Nephron (organoid): ENCODE data around the gene TFG.

Source experiments
- H3K27ac Mint-ChIP-seq, 3 experiments: 2 replicates each; pipeline ENCODE4 v1.8.0; 2020; ENCODE audit warnings: mixed read lengths in 3 of 3, mild to moderate bottlenecking in 2 of 3, moderate library complexity in 1 of 3
- H3K27me3 Mint-ChIP-seq: 2 replicates; pipeline ENCODE4 v1.8.0; 2021; ENCODE audit warnings: low read depth, mild to moderate bottlenecking, moderate library complexity, mixed read lengths
- H3K36me3 Mint-ChIP-seq: 2 replicates; pipeline ENCODE4 v1.8.0; 2020; ENCODE audit warnings: low read depth, mixed read lengths
- H3K4me1 Mint-ChIP-seq: 2 replicates; pipeline ENCODE4 v1.8.0; 2020; ENCODE audit warnings: mixed read lengths
- H3K4me3 Mint-ChIP-seq, 3 experiments: 2 replicates each; pipeline ENCODE4 v1.8.0; 2020; ENCODE audit warnings: mild to moderate bottlenecking in 3 of 3, mixed read lengths in 3 of 3, moderate library complexity in 2 of 3
- H3K9me3 Mint-ChIP-seq: 2 replicates; pipeline ENCODE4 v1.8.0; 2020; ENCODE audit warnings: mixed read lengths
- TF ChIP-seq, protein P1 (sequence below), 3 experiments: fragments of 200-600 bp; sonication (generic); IDR thresholded peaks; one replicate each; pipeline ENCODE4 v1.5.0; 2021; ENCODE audit warnings: antibody characterized with exemption in 3 of 3; ENCODE audit not compliant: unreplicated experiment in 3 of 3

TFG gene

DNA sequence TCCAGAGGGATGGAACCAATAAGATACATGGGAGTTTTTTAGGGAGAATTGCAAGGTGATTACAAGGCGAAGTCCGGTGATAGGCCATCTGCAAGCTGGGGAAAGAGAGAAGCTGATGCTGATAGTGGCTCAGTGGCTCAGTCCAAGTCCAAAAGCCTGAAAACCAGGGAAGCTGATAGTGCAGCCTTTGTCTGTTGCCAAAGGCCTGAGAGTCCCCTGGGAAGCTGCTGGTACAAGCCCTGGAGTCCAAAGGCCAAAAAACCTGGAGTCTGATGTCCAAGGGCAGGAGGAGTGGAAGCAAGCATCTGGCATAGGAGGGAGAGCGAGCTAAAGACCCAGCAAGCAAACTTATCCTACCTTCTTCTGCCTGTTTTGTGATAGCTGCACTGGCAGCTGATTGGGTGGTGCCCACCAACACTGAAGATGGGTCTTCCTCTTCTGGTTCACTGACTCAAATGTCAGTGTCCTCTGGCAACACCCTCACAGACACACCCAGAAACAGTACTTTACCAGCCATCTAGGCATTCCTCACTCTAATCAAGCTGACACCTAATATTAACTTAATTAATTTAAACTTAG is 16.7 kb downstream of the TFG start:
- no peaks in the 10 kb centered on the region for H3K4me1 Mint-ChIP-seq
- no peak overlapping the region for H3K27ac Mint-ChIP-seq
- TF ChIP-seq, protein P1, sequence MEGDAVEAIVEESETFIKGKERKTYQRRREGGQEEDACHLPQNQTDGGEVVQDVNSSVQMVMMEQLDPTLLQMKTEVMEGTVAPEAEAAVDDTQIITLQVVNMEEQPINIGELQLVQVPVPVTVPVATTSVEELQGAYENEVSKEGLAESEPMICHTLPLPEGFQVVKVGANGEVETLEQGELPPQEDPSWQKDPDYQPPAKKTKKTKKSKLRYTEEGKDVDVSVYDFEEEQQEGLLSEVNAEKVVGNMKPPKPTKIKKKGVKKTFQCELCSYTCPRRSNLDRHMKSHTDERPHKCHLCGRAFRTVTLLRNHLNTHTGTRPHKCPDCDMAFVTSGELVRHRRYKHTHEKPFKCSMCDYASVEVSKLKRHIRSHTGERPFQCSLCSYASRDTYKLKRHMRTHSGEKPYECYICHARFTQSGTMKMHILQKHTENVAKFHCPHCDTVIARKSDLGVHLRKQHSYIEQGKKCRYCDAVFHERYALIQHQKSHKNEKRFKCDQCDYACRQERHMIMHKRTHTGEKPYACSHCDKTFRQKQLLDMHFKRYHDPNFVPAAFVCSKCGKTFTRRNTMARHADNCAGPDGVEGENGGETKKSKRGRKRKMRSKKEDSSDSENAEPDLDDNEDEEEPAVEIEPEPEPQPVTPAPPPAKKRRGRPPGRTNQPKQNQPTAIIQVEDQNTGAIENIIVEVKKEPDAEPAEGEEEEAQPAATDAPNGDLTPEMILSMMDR (IDR thresholded peaks at IDR 0.05; ENCODE audit: unreplicated experiment in 3 of 3), result no peak
- H3K27me3 Mint-ChIP-seq, result no peaks in the 10 kb centered on the region
- no peaks in the 10 kb centered on the region for H3K9me3 Mint-ChIP-seq
- no peak overlapping the region for H3K4me3 Mint-ChIP-seq
- H3K36me3 Mint-ChIP-seq, result peaks cover 70% of the 10 kb centered on the region

DNA sequence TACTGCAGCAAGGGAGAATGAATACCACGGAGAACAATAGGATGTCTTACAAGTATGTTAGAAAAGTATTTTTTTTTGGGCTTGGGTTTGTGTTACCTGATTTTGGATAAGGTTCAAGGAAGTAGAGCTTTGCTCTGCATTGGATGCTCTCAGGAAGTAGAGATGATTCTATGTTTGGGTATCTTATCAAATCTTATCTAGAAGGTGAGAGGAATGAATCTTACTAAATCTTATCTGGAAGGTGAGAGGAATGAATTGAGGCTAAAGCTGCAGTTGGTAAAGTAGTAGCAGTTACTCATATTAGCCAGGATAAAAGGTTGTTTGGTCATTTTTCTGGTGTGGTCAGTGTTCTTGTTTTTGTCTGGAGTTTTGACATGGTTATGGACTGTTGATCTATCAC is 17.4 kb downstream of the TFG start:
- H3K9me3 Mint-ChIP-seq, result no peaks in the 10 kb centered on the region
- no peak overlapping the region for H3K4me3 Mint-ChIP-seq
- no peak overlapping the region for H3K27ac Mint-ChIP-seq
- TF ChIP-seq, protein P1 (IDR thresholded peaks at IDR 0.05; ENCODE audit: unreplicated experiment in 3 of 3), result no peak
- H3K36me3 Mint-ChIP-seq, result peaks cover 63% of the 10 kb centered on the region
- H3K4me1 Mint-ChIP-seq, result no peaks in the 10 kb centered on the region
- H3K27me3 Mint-ChIP-seq, result no peaks in the 10 kb centered on the region

DNA sequence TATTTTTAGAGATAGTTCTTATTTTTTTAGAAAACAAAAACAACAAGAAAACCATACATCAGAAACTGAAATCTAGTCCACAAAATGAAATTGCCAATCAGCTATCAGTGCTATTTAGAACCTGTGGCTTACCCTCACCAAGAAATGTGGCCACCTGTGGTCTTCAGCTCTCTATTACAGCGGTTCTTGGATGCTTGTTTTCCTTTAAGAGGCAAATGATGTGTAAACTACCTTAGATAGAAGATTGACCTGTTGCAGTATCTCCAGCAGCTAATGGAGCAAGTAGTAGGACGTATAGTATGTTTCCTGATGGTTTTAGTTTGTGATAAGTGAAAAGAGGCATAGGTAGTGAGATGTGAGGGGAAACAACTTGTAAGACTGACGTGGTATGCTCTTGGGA is 21.2 kb downstream of the TFG start:
- no peak overlapping the region for H3K27ac Mint-ChIP-seq
- H3K27me3 Mint-ChIP-seq, result no peaks in the 10 kb centered on the region
- no peak overlapping the region for H3K4me3 Mint-ChIP-seq
- TF ChIP-seq, protein P1 (IDR thresholded peaks at IDR 0.05; ENCODE audit: unreplicated experiment in 3 of 3), result no peak
- H3K36me3 Mint-ChIP-seq, result peaks cover 53% of the 10 kb centered on the region
- no peaks in the 10 kb centered on the region for H3K9me3 Mint-ChIP-seq
- peaks cover 11% of the 10 kb centered on the region for H3K4me1 Mint-ChIP-seq

DNA sequence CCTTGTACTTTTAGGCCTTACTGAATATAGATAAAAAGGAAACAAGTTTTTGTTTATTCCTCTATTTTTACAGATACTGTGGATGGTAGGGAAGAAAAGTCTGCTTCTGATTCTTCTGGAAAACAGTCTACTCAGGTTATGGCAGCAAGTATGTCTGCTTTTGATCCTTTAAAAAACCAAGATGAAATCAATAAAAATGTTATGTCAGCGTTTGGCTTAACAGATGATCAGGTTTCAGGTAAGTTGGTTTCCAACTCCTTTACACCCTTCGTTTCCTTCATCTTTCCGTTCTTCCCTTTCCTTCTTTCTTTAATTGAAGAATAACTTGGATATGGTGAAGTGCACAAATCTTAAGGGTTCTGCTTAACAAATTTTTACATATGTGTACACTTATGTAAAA is 23.1 kb downstream of the TFG start:
- Mint-ChIP-seq H3K4me3 (no peak overlapping the region), H3K36me3 (peaks cover 54% of the 10 kb centered on the region), H3K9me3 (no peaks in the 10 kb centered on the region), H3K27ac (no peak overlapping the region), H3K27me3 (no peaks in the 10 kb centered on the region), H3K4me1 (peaks cover 11% of the 10 kb centered on the region)
- TF ChIP-seq, protein P1 (IDR thresholded peaks at IDR 0.05; ENCODE audit: unreplicated experiment in 3 of 3), result no peak

DNA sequence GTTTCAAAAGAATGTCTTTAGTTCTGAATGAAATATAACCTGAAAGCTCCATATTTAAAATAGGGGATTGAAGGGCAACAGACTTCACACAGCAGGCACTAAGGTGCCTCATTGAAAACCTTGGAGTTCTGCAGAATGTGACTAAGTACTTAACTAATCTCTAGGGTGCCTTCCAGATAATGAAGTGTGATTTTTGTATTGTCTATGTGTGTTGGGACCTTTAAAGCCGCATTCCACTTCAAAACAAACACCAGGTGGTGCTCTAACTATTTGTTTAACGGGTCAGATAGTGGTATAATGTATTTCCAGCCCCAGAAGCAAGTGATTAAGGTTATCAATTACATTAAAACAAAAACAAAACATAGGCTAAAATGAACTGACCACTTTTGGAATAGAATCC is 28.0 kb downstream of the TFG start:
- TF ChIP-seq, protein P1 (IDR thresholded peaks at IDR 0.05; ENCODE audit: unreplicated experiment in 3 of 3), result peak; percentile 32 to 43 (median 42)
- H3K36me3 Mint-ChIP-seq, result peaks cover 58% of the 10 kb centered on the region
- no peak overlapping the region for H3K27ac Mint-ChIP-seq
- H3K4me3 Mint-ChIP-seq, result no peak overlapping the region
- H3K9me3 Mint-ChIP-seq, result no peaks in the 10 kb centered on the region
- H3K27me3 Mint-ChIP-seq, result no peaks in the 10 kb centered on the region
- H3K4me1 Mint-ChIP-seq, result peaks cover 11% of the 10 kb centered on the region

DNA sequence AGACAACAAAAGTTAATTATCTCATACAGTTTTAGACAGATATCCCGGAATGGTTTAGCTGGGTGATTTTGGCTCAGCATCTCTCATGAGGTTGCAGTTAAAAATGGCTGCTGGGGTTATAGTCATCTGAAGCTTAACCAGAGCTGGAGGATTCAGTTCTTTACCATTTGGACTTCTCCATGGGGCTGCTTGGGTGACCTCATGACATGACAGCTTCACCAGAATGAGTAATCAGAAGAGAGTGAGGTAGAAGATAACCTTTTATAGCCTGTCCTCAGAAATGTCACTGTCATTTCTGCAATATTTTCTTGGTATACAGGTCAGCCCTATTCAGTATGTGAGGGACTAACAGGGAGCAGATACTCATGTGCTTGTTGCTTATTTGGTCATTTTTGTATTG is 30.9 kb downstream of the TFG start:
- Mint-ChIP-seq H3K27me3 (no peaks in the 10 kb centered on the region), H3K27ac (no peak overlapping the region), H3K36me3 (peaks cover 56% of the 10 kb centered on the region), H3K9me3 (no peaks in the 10 kb centered on the region), H3K4me1 (no peaks in the 10 kb centered on the region), H3K4me3 (no peak overlapping the region)
- TF ChIP-seq, protein P1 (IDR thresholded peaks at IDR 0.05; ENCODE audit: unreplicated experiment in 3 of 3), result no peak
